Cortex of kidney (tissue), 1 donor: ENCODE data around the gene ARID3A.

Experiments
- DNase-seq: peaks from one replicate; lab custom pipeline; 2025; lab: John Stamatoyannopoulos, UW

ARID3A gene

GRCh38 chr19:990119-990571, 64.3 kb downstream of the ARID3A start:
- no peak for DNase-seq

- DNase-seq, result no peak
Measured at GRCh38 chr19:990746-991145, 64.9 kb downstream of the ARID3A start.

GRCh38 chr19:991174-991931, 65.5 kb downstream of the ARID3A start:
- no peak for DNase-seq

- no peak for DNase-seq
Measured at GRCh38 chr19:991932-992669, 66.3 kb downstream of the ARID3A start.

GRCh38 chr19:992670-993055, 66.8 kb downstream of the ARID3A start:
- DNase-seq, result no peak

- DNase-seq, result no peak
Measured at GRCh38 chr19:993361-993830, 67.6 kb downstream of the ARID3A start.

- no peak for DNase-seq
Measured at GRCh38 chr19:993831-994393, 68.1 kb downstream of the ARID3A start.

GRCh38 chr19:994516-994915, 68.7 kb downstream of the ARID3A start:
- DNase-seq, result no peak

- DNase-seq, result no peak
Measured at GRCh38 chr19:995051-995827, 69.4 kb downstream of the ARID3A start.

- no peak for DNase-seq
Measured at GRCh38 chr19:996051-996838, 70.4 kb downstream of the ARID3A start.

- no peak for DNase-seq
Measured at GRCh38 chr19:998064-998463, 72.2 kb downstream of the ARID3A start.

- DNase-seq, result no peak
Measured at GRCh38 chr19:999379-999719, 73.5 kb downstream of the ARID3A start.

GRCh38 chr19:1000095-1000494, 74.3 kb downstream of the ARID3A start, which contains the start of gene GRIN3B:
Gene GRIN3B, plus strand, starts transcription at chr19:1000419. Its CDS starts 19 bp downstream, at chr19:1000438.
- no peak for DNase-seq

- DNase-seq, result no peak
Measured at GRCh38 chr19:1000591-1001537, 75.0 kb downstream of the ARID3A start.

GRCh38 chr19:1001538-1002166, 75.8 kb downstream of the ARID3A start:
- DNase-seq, result no peak

GRCh38 chr19:1002600-1002999, 76.8 kb downstream of the ARID3A start:
- DNase-seq, result no peak

GRCh38 chr19:1003283-1003682, 77.4 kb downstream of the ARID3A start:
- no peak for DNase-seq

GRCh38 chr19:1004204-1004802, 78.5 kb downstream of the ARID3A start:
- DNase-seq, result no peak
